ENCODE results near the gene PDE10A.

Gene PDE10A

DNA sequence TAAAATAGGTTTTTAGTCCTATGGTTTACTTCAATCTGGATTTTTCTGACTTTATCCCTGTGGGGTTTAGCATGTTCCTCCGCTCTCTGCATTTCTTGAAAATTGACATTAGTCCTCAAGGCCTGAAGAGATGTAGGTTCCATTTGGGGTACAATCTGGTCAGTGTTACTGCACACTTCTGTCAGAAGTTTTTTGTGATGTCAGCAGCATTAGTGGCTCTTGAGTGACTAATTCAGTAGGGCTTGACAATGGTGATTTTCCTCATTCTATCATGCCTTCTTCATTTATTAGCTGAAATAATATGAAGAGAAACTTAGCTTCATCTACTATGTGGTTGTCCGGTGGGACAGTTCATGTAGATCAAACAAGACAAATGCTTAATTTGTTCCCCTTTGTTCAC, 114.6 kb downstream of the PDE10A start:
- H3K4me3 ChIP-seq (ENCODE audit: low read depth, low read length), result no peak overlapping the region
- DNase-seq (ENCODE audit: low read depth), result no peak
- TF ChIP-seq CTCF (IDR thresholded peaks at IDR 0.05; ENCODE audit: control insufficient read depth, extremely low read depth, insufficient read depth), result no peak

DNA sequence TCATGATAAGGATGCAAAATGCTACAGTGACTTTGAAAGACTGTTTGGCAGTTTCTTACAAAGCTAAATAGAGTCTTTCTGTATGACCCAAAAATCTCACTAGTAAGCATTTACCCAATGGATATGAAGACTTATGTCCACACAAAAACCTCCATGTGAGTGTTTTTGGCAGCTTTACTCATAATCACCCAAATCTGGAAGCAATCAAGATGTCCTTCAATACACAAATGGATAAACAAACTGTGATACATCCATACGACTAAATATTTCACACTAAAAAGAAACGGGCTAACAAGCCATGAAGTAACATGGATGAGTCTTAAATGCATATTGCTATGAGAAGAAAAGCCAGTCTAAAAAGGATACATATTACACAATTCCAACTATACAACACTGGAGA, 117.2 kb downstream of the PDE10A start:
- no peak for DNase-seq (ENCODE audit: low read depth)
- TF ChIP-seq CTCF (IDR thresholded peaks at IDR 0.05; ENCODE audit: control insufficient read depth, extremely low read depth, insufficient read depth), result no peak
- no peak overlapping the region for H3K4me3 ChIP-seq (ENCODE audit: low read depth, low read length)

GRCh38 chr6:165543781-165544180, 119.3 kb downstream of the PDE10A start:
- no peak for DNase-seq (ENCODE audit: low read depth)
- TF ChIP-seq CTCF (IDR thresholded peaks at IDR 0.05; ENCODE audit: control insufficient read depth, extremely low read depth, insufficient read depth), result no peak
- no peak overlapping the region for H3K4me3 ChIP-seq (ENCODE audit: low read depth, low read length)

DNA sequence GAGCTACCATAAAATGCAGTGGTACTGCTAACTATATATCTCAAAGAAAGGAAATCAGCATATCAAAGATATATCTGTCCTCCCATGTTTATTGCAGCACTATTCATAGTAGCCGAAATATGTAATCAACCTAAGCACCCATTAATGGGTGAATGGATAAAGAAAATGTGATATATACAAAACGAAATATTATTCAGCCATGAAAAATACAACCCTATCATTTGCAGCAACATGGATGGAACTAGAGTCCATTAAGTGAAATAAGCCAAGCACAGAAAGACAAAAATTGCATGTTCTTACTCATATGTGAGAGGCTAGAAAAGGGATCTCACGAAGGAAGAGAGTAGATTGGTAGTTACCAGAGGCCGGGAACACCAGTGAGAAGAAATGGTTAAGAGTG, 126.1 kb downstream of the PDE10A start:
- no peak for DNase-seq (ENCODE audit: low read depth)
- no peak overlapping the region for H3K4me3 ChIP-seq (ENCODE audit: low read depth, low read length)
- no peak for TF ChIP-seq CTCF (IDR thresholded peaks at IDR 0.05; ENCODE audit: control insufficient read depth, extremely low read depth, insufficient read depth)

GRCh38 chr6:165519316-165519715, 143.7 kb downstream of the PDE10A start:
- TF ChIP-seq CTCF (IDR thresholded peaks at IDR 0.05; ENCODE audit: control insufficient read depth, extremely low read depth, insufficient read depth), result no peak
- no peak overlapping the region for H3K4me3 ChIP-seq (ENCODE audit: low read depth, low read length)
- no peak for DNase-seq (ENCODE audit: low read depth)

GRCh38 chr6:165515963-165516624, 146.9 kb downstream of the PDE10A start:
- no peak for TF ChIP-seq CTCF (IDR thresholded peaks at IDR 0.05; ENCODE audit: control insufficient read depth, extremely low read depth, insufficient read depth)

DNA sequence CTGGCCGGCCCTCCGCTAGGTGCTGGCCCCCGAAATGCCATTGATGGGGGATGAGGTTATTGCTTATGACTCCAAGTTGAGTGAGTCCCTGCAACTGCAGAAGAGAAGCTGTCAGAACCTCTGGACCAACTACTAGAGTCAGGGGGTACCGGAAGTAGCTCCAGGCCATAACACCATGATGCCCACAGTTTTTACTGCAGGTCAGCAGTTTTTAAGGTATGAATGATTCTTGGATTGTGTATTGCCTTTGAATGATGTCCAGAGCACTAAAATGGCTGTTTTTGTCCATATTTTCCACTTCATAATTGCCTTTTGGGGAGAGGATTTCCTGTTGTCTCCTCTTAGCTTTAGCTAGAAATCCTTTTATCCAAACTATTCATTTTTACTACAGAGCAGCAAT, 148.4 kb downstream of the PDE10A start:
- no peak for DNase-seq (ENCODE audit: low read depth)
- no peak for TF ChIP-seq CTCF (IDR thresholded peaks at IDR 0.05; ENCODE audit: control insufficient read depth, extremely low read depth, insufficient read depth)
- no peak overlapping the region for H3K4me3 ChIP-seq (ENCODE audit: low read depth, low read length)

More at GRCh38 chr6:165515963-165516624, 146.9 kb downstream of the PDE10A start:
- DNase-seq (ENCODE audit: low read depth), result no peak
- H3K4me3 ChIP-seq (ENCODE audit: low read depth, low read length), result no peak overlapping the region

Data from LNCaP clone FGC (cell line).